Measurements from ENCODE around the gene LAMA5. TPM values are rescaled to one million over a fixed set of nuclear protein-coding genes. Genes with fewer than 3 reads are reported as not detected.

LAMA5 gene
- total RNA-seq, 1 experiment from 2014 or later: 321 TPM

DNA sequence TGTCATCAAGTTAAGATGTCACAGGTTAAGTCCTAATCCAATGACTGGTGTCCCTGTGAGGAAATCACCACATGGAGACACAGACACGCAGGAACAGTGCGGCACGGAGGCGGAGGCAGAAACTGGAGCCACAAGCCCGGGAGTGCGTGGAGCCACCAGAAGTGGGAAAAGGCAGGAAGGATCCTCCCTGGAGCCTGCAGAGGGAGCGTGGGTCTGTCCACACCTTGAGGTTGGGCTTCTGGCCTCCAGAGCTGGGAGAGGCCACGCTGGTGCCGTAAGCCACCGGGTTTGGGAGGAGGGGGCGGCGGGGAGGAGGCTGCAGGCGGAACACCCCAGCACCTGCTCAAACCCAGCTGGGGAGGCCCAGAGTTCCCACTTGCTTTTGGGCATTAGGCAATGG, 36.2 kb upstream of the LAMA5 start:
- ATAC-seq: no peak
- Histone ChIP-seq H3K36me3 (ENCODE audit: control insufficient read depth in 1 of 2, insufficient read depth in 2 of 2, low read length in 2 of 2) (no peaks in the 10 kb centered on the region), H2AFZ (ENCODE audit: low read depth, low read length, poor library complexity, severe bottlenecking) (no peak overlapping the region), H3K79me2 (ENCODE audit: insufficient read depth, low read length) (peaks cover 16% of the 10 kb centered on the region), H3K9me2 (ENCODE audit: insufficient read depth) (no peaks in the 10 kb centered on the region), H3K9ac (ENCODE audit: low read length) (no peak overlapping the region), H3K4me1 (ENCODE audit: control insufficient read depth in 1 of 2, insufficient read depth in 2 of 2, low read length in 2 of 2) (peaks cover 14 to 25% of the 10 kb centered on the region in 2 experiments; a peak in 3 of 4 replicates), H3K27ac (ENCODE audit: low read depth, low read length) (no peak overlapping the region), H3K4me3 (replicated peaks in 1 of 2; ENCODE audit: low read depth in 1 of 2, low read length in 2 of 2) (no peak overlapping the region), H3K27me3 (ENCODE audit: insufficient read depth, low read length) (no peaks in the 10 kb centered on the region), H3K4me2 (ENCODE audit: low read length) (no peak overlapping the region), H4K20me1 (ENCODE audit: insufficient read depth) (no peaks in the 10 kb centered on the region), H3K9me3 (ENCODE audit: control insufficient read depth in 1 of 2, insufficient read depth in 1 of 2, low read depth in 1 of 2, low read length in 2 of 2) (no peaks in the 10 kb centered on the region)
- DNase-seq (ENCODE audit: low read depth, low spot score): no peak
- intact Hi-C loops (cut with micrococcal nuclease): no loop called here
- CTCF ChIA-PET: no interaction called here
- no peak for TF ChIP-seq REST (IDR thresholded peaks at IDR 0.05; ENCODE audit: low read depth)
- TF ChIP-seq ELF1 (IDR thresholded peaks at IDR 0.05; ENCODE audit: borderline replicate concordance, low read depth): no peak
- TF ChIP-seq POLR2AphosphoS5 (IDR thresholded peaks at IDR 0.05; ENCODE audit: low read depth, low read length): no peak
- no peak for TF ChIP-seq RAD21 (IDR thresholded peaks at IDR 0.05; ENCODE audit: low read depth)
- no peak for TF ChIP-seq FOSL1 (IDR thresholded peaks at IDR 0.05; ENCODE audit: low read depth)
- TF ChIP-seq ZNF274 (IDR thresholded peaks at IDR 0.05; ENCODE audit: low read depth, low read length): no peak
- no peak for TF ChIP-seq TCF7L2 (IDR thresholded peaks at IDR 0.05; ENCODE audit: borderline replicate concordance, extremely low read depth, insufficient read depth, insufficient read length)
- TF ChIP-seq SP1 (IDR thresholded peaks at IDR 0.05; ENCODE audit: low read depth): no peak
- POLR2A ChIA-PET: no interaction called here
- RAD21 ChIA-PET (ENCODE audit: low non-redundant PET in 1 of 2, low total read pairs in 2 of 2, uncharacterized antibody in 2 of 2, unreplicated experiment in 2 of 2): no interaction called here
- BruUV-seq (replicated peaks): no TSS peak
